HG03045 (cell line): ENCODE results near the gene PEAK3.

Source experiments
- ATAC-seq: cut with Tn5 transposase; IDR thresholded peaks from one replicate; pipeline ENCODE4 v1.9.1; 2021; ENCODE audit warnings: mild to moderate bottlenecking, moderate library complexity; ENCODE audit not compliant: unreplicated experiment

PEAK3 gene

GRCh38 chr19:2271234-2272103, 10.5 kb downstream of the PEAK3 start:
- ATAC-seq: no peak

GRCh38 chr19:2270423-2271233, 11.3 kb downstream of the PEAK3 start:
- ATAC-seq: no peak

DNA sequence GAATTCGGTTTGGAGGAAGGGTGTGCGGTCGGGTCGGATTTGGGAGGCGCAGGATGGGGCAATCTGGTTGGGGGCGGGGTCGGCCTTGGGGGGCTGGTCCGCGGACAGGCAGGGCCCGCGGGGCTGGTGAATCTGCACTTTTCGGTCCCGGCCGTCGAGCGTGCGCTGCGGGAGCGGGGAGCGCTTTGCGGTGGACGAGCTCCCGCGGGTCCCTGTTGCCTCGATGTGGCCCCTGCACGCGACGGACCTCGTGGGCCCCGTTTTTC, 11.9 kb downstream of the PEAK3 start:
- no peak for ATAC-seq

DNA sequence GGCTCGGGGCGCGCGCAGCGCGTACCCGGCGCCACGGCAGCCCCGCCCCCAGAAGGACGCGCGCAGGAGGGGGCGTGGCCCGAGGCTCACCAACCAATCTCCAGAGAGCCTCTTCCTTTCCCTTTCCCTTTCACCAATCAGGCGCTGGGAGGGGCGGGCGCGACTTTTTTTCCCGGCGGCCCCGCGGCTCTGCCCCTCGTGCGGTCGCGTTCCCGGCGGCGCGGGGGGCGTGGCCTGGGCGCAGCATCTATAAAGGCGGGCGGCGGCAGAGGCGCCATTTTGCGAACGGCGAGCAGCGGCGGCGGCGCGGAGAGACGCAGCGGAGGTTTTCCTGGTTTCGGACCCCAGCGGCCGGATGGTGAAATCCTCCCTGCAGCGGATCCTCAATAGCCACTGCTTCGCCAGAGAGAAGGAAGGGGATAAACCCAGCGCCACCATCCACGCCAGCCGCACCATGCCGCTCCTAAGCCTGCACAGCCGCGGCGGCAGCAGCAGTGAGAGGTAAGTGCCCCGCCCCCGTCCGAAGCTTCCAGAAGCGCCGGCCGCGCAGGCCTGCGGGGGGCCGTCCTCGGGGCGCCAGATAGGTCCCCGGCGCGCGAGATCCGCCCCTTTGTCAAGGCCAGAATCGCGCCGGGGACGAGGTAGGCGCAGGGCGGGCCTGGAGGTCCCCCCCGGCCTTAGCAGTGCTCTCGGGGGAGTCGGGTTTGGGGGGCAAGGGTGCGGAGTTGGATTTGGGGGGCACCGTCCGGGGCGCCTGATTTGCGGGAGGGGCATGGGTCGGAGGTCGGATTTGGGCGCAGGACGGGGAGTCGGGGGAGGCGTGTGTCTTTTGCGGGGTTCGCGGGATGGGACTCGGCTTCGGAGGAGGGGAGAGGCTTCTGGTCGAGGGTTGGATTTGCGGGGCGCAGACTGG, 12.5 kb downstream of the PEAK3 start:
- peak; percentile 57 for ATAC-seq

- ATAC-seq: no peak
Measured at GRCh38 chr19:2268861-2269243, 13.1 kb downstream of the PEAK3 start.

- ATAC-seq: no peak
Measured at GRCh38 chr19:2268480-2268830, 13.5 kb downstream of the PEAK3 start.

DNA sequence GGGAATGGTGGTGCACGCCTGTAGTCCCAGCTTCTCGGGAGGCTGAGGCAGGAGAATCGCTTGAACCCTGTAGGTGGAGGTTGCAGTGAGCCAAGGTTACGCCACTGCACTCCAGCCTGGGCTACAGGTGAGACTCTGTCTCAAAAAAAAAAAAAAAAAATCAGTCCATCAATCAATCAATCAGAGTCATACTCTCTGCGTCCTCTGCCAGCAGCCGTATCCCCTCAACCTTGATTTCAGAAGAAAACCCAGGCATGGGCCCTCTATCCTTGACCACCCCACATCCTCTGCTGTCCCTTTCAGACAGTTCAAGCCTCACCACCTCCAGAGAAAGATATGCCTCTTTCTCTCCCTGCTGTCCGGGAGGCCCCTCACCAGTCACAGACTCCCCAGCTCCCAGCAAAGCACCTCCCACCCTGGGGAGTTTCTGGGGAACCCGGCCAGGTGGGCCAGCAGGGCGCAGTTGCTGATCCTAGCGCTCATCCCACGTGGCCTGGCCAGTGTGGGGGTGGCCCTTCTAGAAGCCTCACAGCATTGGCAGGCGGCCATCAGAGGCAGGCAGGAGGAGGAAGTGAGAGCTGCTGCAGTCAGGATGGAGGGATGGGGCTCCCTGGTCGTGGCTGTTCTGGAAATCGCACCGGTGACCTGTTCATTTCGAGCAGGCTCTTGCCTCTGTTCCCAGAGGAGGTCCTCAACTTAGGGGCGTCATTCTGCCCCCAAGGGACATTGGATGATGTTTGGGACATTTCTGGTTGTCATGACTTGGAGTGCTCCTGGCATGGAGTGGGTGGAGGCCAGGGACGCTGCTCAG, 15.6 kb downstream of the PEAK3 start:
- ATAC-seq: no peak

DNA sequence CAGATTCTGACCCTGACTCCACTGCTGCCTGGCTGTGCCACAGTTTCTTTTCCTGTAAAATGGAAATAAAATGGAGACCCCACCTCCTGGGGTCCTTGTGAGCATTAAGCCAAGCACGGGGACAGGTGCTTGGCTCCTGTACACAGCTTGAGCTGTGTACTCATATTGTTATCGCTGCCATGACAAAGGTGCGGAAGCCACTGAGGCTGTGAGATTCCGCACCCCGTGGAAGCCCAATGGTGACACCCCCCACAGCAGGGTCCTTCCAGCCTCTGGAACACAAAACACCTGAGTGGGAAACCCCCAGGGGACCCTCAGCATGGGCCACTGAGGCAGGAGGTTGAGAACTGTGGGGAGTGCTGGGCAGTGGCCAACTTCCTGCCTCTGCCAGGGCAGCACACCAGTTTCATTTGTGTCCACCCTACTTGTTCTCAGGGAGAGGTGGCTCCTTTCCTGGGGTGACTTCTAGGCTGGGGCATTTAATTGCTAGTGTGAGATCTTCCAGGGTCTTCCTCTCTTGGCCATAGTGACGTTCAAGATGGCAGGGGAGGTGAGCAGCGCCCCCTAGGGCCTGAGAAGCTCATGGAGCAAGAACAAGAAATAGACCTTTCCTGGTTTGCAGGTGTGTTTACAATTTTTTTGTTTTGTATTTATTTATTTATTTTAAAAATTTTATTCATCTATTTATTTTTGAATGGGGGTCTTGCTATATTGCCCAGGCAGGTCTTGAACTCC, 20.4 kb downstream of the PEAK3 start:
- no peak for ATAC-seq

DNA sequence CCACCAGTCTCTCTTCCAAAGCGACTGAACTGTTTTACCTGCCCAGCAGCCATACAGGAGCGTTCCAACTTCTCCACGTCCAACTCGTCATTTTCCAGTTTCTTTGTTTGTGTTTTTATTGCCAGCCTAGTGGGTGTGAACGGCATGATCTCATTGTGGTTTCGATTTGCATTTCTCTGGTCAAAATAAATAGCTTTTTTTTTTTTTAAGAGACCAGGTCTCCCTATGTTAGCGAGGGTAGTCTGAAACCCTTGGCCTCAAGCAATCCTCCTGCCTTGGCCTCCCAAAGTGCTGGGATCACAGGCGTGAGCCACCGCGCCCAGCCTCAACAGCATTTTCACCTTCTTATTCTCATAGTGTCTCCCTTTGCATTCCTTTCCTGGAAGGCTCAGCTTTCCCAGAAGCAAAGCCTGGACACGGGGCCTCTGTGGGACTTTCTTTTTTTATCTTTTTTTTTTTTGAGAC, 21.6 kb downstream of the PEAK3 start:
- no peak for ATAC-seq

DNA sequence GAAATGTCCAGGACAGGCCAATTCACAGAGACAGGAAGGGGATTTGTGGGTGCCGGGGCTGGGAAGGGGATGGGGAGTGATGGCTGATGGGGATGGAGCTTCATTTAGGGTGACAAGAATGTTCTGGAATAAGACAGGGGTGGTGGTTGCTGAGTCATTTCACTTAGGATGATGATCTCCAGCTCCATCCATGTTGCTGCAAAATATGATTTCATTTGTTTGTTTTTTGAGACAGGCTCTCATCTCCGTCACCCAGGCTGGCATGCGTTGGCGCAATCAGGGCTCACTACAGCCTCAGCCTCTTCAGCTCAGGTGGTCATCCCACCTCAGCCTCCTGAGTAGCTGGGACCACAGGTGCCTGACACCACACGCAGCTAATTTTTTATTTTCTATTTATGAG, 22.6 kb downstream of the PEAK3 start:
- no peak for ATAC-seq

- ATAC-seq: no peak
Measured at GRCh38 chr19:2255982-2256685, 25.8 kb downstream of the PEAK3 start, which contains the start of gene JSRP1. JSRP1 (minus strand) TSS chr19:2256417; CDS start chr19:2255314, 1,103 bp downstream.

GRCh38 chr19:2255112-2255845, 26.7 kb downstream of the PEAK3 start:
- ATAC-seq: no peak

DNA sequence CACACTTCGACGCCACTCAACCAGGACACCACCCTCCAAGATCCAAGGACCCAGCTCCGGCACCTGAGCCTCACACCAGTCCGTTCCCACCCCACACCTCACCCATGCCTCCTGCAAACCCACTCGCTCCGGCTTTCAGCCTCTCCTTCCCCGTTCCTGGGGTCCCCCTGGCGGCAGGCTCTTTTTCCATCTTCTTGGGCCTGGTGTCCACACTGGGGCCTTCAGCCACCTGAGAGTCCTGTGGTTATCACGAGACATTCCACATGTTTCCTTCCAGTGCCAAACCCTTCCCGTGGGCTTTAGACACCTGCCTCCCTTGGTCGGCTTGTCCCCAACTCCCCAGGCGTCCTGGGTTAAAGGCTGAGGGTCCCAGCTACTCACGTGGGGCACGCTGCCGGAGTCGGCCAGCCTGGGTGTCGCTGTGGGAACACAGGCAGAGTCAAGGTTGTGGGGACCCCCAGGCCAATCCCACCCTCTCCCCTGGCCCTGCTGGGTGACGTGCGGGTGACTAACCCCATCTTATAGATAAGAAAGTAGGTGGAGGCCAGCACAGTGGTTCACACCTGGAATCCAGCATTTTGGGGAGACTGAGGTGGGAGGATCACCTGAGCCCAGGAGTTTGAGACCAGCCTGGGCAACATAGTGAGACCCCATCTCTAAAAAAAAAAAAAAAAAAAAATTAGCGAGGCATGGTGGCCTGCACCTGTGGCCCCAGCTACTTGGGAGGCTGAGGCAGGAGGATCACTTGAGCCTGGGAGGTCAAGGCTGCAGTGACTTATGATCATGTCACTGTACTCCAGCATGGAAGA, 27.7 kb downstream of the PEAK3 start:
- no peak for ATAC-seq

DNA sequence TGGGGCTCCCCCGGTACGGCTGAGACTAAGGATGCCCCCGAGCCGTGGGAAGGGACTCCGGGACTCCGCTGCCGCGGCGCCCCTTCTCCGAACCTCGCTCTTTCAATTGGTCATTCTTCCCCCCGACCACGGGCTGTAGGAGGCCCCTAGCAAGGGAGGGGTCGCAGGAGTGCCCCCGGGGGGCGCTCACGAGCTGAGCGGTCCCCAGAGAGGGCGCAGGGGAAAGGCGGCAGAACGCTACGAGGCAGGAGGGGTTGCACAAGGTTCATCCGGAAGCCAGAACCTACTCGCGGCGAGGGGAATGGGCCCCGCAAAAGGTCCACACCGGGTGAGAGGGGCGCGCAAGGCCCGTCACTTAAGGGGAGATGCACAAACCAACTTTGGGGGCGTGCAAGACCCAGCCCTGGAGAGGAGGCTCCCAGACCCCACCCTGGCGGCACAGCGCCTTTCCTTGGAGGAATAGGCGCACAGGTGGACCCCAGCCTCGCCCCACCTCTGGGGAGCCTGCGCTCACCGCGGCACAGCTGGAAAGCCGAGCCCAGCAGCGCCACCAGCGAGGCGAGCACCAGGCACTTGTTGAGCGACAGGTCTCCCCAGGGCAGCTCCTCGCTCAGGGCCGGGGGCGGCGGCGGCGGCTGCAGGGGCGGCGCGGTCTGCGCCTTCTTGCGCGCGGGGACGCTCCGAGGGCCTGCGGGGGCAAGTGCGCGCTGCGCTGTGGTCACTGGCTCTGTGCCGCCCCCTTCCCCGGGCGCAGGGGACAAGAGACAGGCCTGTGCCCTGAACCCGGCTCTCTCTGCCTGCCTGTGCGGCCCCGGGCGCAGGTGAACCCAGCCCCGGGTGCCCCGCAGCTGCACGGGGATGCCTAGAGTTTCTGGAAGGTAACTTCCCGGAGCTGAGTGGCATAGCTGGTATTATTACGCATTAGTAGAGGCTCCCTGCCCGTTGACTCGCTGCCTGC, 28.6 kb downstream of the PEAK3 start:
- no peak for ATAC-seq

DNA sequence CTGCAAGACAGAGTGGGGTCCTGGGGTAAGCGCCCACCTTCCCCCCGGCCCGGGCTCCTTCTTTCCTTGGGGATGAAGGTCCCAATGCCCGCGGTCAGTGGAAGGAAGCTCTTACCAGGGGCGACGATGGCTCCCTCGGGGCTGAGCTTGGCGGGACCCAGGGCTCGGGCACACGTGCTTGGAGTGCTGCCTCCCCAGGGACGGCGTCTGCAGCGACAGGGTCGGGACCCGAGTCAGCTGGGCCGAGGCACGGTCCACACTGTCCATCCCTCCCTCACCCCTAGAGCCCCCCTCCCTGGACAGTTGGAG, 29.2 kb downstream of the PEAK3 start:
- ATAC-seq: no peak

- no peak for ATAC-seq
Measured at GRCh38 chr19:2252055-2252796, 29.7 kb downstream of the PEAK3 start.
